K562 (cell line): ENCODE measurements around the gene SLC4A2. TPM values are rescaled to one million over a fixed set of nuclear protein-coding genes. Genes with fewer than 3 reads are reported as not detected.

Experiments
- ATAC-seq: fragments of 200-7000 bp; cut with Tn5 transposase; 3 replicates; pipeline ENCODE4 v1.9.1; 2020; ENCODE audit warnings: moderate library complexity
- BruUV-seq: library from RNA; stranded (reverse); fragments of 400-500 nt; replicated peaks from 2 replicates; lab custom pipeline; 2021; lab: Mats Ljungman, UMichigan
- CTCF ChIA-PET: fragments of 300-600 bp; formaldehyde crosslinking; extraction: SDS; loops from one replicate; lab custom pipeline; 2021; ENCODE audit warnings: low intra/inter-chr PET ratio; lab: Yijun Ruan, JAX
- POLR2A ChIA-PET: fragments of 300-600, 350-650 bp; sonication (Branson Sonifier 250); formaldehyde crosslinking; extraction: SDS; loops from one replicate; lab custom pipeline; 2021; ENCODE audit warnings: antibody characterized with exemption, inconsistent platforms; lab: Yijun Ruan, JAX
- DNase-seq, 4 experiments: peaks; one replicate each; pipeline versions ENCODE4 v3.0.0 to v3.0.0-alpha.2; 2011 to 2018; ENCODE audit warnings: low spot score in 3 of 4, mixed read lengths in 3 of 4; ENCODE audit errors: extremely low read depth in 1 of 4
- FAIRE-seq: peaks from 2 replicates; lab custom pipeline; 2011; peaks lifted over from hg19 to GRCh38; lab: Jason Lieb, UNC
- H2AFZ ChIP-seq: 2 replicates; pipeline ENCODE4 v1.6.0; 2011; ENCODE audit warnings: low read depth, low read length, control low read depth, inconsistent platforms
- H3K27ac ChIP-seq: fragments of 200-600 bp; 3 replicates; pipeline ENCODE4 v1.8.0; 2011; ENCODE audit warnings: low read depth, mild to moderate bottlenecking, control low read depth, inconsistent platforms, low read length, moderate library complexity, mixed read lengths; ENCODE audit errors: extremely low read depth
- H3K27me3 ChIP-seq, 2 experiments: fragments of 300-600 bp in 1 of 2; 2 replicates in 1 of 2; 3 replicates in 1 of 2; pipeline versions ENCODE4 v1.6.0 to v1.8.0; 2011; ENCODE audit warnings: inconsistent platforms in 2 of 2, low read length in 2 of 2, mild to moderate bottlenecking in 1 of 2, mixed read lengths in 1 of 2, moderate library complexity in 1 of 2; ENCODE audit not compliant: control insufficient read depth in 2 of 2, insufficient read depth in 2 of 2
- H3K36me3 ChIP-seq: fragments of 300-600 bp; 3 replicates; pipeline ENCODE4 v1.8.0; 2011; ENCODE audit warnings: mild to moderate bottlenecking, low read length, inconsistent platforms; ENCODE audit not compliant: control insufficient read depth, insufficient read depth
- H3K4me1 ChIP-seq, 2 experiments: fragments of 200-600 bp in 1 of 2; replicated peaks in 1 of 2; 2 replicates in 1 of 2; 3 replicates in 1 of 2; pipeline versions ENCODE4 v1.5.1 to v1.8.0; 2011; ENCODE audit warnings: inconsistent platforms in 2 of 2, low read length in 2 of 2, mild to moderate bottlenecking in 1 of 2, mixed read lengths in 1 of 2, moderate library complexity in 1 of 2; ENCODE audit not compliant: control insufficient read depth in 2 of 2, insufficient read depth in 2 of 2
- H3K4me2 ChIP-seq: 2 replicates; pipeline ENCODE4 v1.6.1; 2011; ENCODE audit warnings: low read length, control low read depth, inconsistent platforms, mixed read lengths; ENCODE audit not compliant: insufficient read depth
- H3K4me3 ChIP-seq: fragments of 200-600 bp; sonication (generic), shearing (Covaris generic); 2 replicates; pipeline ENCODE4 v1.5.1; 2016; ENCODE audit warnings: control low read depth, inconsistent platforms
- H3K79me2 ChIP-seq: fragments of 200-600 bp; 3 replicates; pipeline ENCODE4 v1.8.0; 2011; ENCODE audit warnings: low read length, inconsistent platforms; ENCODE audit not compliant: control insufficient read depth, insufficient read depth
- H3K9ac ChIP-seq, 2 experiments: 2 replicates each; pipeline versions ENCODE4 v1.6.0 to v1.6.1; 2011; ENCODE audit warnings: low read depth in 2 of 2, low read length in 2 of 2, control low read depth in 1 of 2, inconsistent platforms in 1 of 2, mild to moderate bottlenecking in 1 of 2, mixed read lengths in 1 of 2; ENCODE audit not compliant: insufficient read depth in 1 of 2
- H3K9me1 ChIP-seq: one replicate; pipeline ENCODE4 v1.6.0; 2011; ENCODE audit warnings: inconsistent platforms, mild to moderate bottlenecking, low read length, moderate library complexity; ENCODE audit not compliant: control insufficient read depth, insufficient read depth
- H3K9me3 ChIP-seq: replicated peaks from 2 replicates; pipeline ENCODE4 v1.5.1; 2011; ENCODE audit warnings: low read depth, low read length, inconsistent platforms; ENCODE audit not compliant: control insufficient read depth, insufficient read depth
- H4K20me1 ChIP-seq: replicated peaks from 2 replicates; pipeline ENCODE4 v1.6.1; 2011; ENCODE audit warnings: low read length, inconsistent platforms, mixed read lengths; ENCODE audit not compliant: control insufficient read depth, insufficient read depth
- E2F3 ChIP-seq: fragments of 250-450 bp; sonication (Bioruptor Pico); IDR thresholded peaks from 2 replicates; pipeline ENCODE4 v1.4.0; 2020; ENCODE audit warnings: mild to moderate bottlenecking
- MBD2 ChIP-seq: sonication (generic); IDR thresholded peaks from 2 replicates; pipeline ENCODE4 v1.6.1; 2016; ENCODE audit warnings: low read depth, borderline replicate concordance
- NUFIP1 ChIP-seq: fragments of 450-650 bp; IDR thresholded peaks from 2 replicates; pipeline ENCODE4 v1.6.1; 2018; ENCODE audit not compliant: partially characterized antibody
- PRMT5 ChIP-seq: sonication (generic); formaldehyde crosslinking; IDR thresholded peaks from 2 replicates; pipeline ENCODE4 v1.5.0; 2020; ENCODE audit warnings: missing genetic modification reagents
- PTBP1 ChIP-seq: fragments of 200-400 bp; formaldehyde crosslinking; IDR thresholded peaks from 2 replicates; pipeline ENCODE4 v1.6.1; 2017; ENCODE audit warnings: low read depth, low read length
- RNF2 ChIP-seq: sonication (generic); IDR thresholded peaks from 2 replicates; pipeline ENCODE4 v1.6.1; 2016
- WGBS: fragments of 100-300 bp; shearing (Covaris generic); methylation state at CpG from one replicate; pipeline ENCODE4 v1.1.6; 2016; ENCODE audit warnings: low coverage, mixed read lengths; ENCODE audit not compliant: insufficient coverage; ENCODE audit errors: missing lambda C conversion rate; 5-methylcytosine and 5-hydroxymethylcytosine counted together
- in situ Hi-C: fragments of 300-500 bp; cut with MboI; formaldehyde crosslinking; loops from 4 replicates; pipeline ENCODE4 v1.15.0; 2018; ENCODE audit warnings: inconsistent platforms, mixed read lengths
- intact Hi-C: fragments of 100-400 bp; cut with micrococcal nuclease; formaldehyde crosslinking; loops from 2 replicates; pipeline ENCODE4 v1.14.2; 2022
- polyA plus RNA-seq, 8 experiments: library from polyadenylated mRNA; depleted of rRNA in 4 of 8; stranded (reverse) in 5 of 8; unstranded in 3 of 8; fragments of >200 nt; fragmentation: Nextera tagmentation in 2 of 8; fragmentation: Illumina TruSeq in 1 of 8; extraction: Ambion mirVana in 2 of 8; extraction: Trizol in 1 of 8; gene quantifications; 2 replicates each; pipeline versions ENCODE4 v1.2.1 to v1.2.3, GENCODE V29; 2011 to 2014; ENCODE audit warnings: inconsistent platforms in 1 of 8, missing spikeins in 1 of 8
- total RNA-seq, 7 experiments: library from RNA; depleted of rRNA in 6 of 7; stranded (reverse); fragments of >200 nt in 6 of 7; fragmentation: Illumina TruSeq in 2 of 7; extraction: Trizol in 2 of 7; gene quantifications; 2 replicates each; pipeline versions ENCODE4 v1.2.1 to v1.2.3, GENCODE V29; 2011 to 2021; ENCODE audit warnings: low replicate concordance in 1 of 7
- TF ChIP-seq, protein P1 (sequence below): fragments of 450-650 bp; formaldehyde crosslinking; IDR thresholded peaks from 2 replicates; pipeline ENCODE4 v1.4.0; 2022; ENCODE audit warnings: missing genetic modification characterization
- TF ChIP-seq, protein P2 (sequence below), 3 experiments: fragments of 200-800 bp in 1 of 3; sonication (Bioruptor generic) in 1 of 3; sonication (generic) in 1 of 3; formaldehyde crosslinking in 1 of 3; IDR thresholded peaks; 2 replicates each; pipeline versions ENCODE4 v1.6.1 to v1.8.0; 2016 to 2022; ENCODE audit warnings: mild to moderate bottlenecking in 2 of 3, missing compliant biosample characterization in 2 of 3, missing genetic modification characterization in 2 of 3, missing genetic modification reagents in 1 of 3

Gene SLC4A2
- total and polyA plus RNA-seq, 9 of the 15 experiments (the other 6 are each of a cell fraction or from before 2014, with no cell fraction given), result 11.4 to 375 (median 130) TPM

DNA sequence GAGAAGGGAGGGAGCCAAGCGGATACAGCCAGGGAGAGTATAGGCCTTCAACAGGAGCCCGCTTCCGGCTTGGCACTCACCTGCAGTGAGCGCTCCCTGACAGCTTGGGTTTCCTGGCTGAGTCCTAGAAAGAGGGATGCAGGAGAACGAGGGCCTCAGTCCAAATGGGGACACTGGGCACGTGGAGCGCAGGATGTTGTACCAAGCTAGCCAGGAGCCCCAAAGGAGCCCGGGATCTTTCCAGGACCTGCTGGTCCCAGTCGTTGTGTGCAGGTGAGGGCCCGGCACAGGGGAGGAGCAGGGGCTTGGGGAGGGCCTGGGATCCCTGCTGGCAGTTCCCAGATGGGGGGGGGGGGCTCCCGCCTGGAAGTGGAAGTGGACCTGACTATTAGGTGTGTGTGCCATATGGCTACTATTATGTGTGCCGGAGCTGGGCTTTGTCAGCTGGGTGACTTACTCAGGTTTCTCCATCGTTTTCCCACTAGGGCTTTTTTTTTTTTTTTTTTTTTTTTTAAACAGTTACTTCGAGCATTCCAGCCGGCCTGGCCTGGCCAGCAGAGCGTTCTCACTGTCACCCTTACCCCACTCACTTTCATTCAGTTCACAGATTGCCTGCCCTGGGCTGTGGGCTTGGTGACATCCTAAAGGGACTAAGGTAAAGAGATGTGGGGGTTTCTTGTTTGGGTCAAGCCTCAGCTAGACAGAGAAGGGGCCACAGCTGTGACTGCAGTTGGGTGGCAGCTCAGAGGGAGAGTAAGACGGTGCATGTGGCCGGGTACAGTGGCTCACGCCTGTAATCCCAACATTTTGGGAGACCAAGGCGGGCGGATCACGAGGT, 30.7 kb downstream of the SLC4A2 start:
- Histone ChIP-seq H3K9ac (peak overlapping the region in 1 of 2 experiments; percentile 98; a peak in 1 of 4 replicates), H3K9me1 (peaks cover 9% of the 10 kb centered on the region), H4K20me1 (peaks cover 54% of the 10 kb centered on the region), H3K27ac (no peak overlapping the region), H3K4me3 (no peak overlapping the region), H3K4me1 (peaks cover 30 to 58% of the 10 kb centered on the region in 2 experiments), H3K4me2 (no peak overlapping the region), H3K27me3 (no peaks in the 10 kb centered on the region), H3K9me3 (no peaks in the 10 kb centered on the region), H2AFZ (no peak overlapping the region), H3K36me3 (peaks cover 70% of the 10 kb centered on the region; the same call in 2 of the 3 replicates), H3K79me2 (peaks cover 88% of the 10 kb centered on the region)
- DNase-seq (no peak), ATAC-seq (no peak), FAIRE-seq (no peak)
- intact Hi-C loops (loop anchor here (2.0 to 10.0 kb wide), 3 partner anchors 19 to 775 kb away; no protein-coding TSS in a partner anchor), in situ Hi-C loops (no loop called here)
- TF ChIP-seq E2F3 (CRISPR knock-in tag) (no peak), PRMT5 (CRISPR knock-in tag) (no peak), MBD2 (no peak), RNF2 (no peak), NUFIP1 (no peak), PTBP1 (no peak)
- TF ChIP-seq, protein P1, sequence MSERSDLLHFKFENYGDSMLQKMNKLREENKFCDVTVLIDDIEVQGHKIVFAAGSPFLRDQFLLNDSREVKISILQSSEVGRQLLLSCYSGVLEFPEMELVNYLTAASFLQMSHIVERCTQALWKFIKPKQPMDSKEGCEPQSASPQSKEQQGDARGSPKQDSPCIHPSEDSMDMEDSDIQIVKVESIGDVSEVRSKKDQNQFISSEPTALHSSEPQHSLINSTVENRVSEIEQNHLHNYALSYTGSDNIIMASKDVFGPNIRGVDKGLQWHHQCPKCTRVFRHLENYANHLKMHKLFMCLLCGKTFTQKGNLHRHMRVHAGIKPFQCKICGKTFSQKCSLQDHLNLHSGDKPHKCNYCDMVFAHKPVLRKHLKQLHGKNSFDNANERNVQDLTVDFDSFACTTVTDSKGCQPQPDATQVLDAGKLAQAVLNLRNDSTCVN (CRISPR knock-in tag), result no peak
- TF ChIP-seq, protein P2, sequence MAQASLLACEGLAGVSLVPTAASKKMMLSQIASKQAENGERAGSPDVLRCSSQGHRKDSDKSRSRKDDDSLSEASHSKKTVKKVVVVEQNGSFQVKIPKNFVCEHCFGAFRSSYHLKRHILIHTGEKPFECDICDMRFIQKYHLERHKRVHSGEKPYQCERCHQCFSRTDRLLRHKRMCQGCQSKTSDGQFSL (CRISPR knock-in tag; IDR thresholded peaks at IDR 0.05), result no peak
- TF ChIP-seq, protein P2 (tag; IDR thresholded peaks at IDR 0.05), result no peak
- POLR2A ChIA-PET, result interaction anchor here (0.6 to 1.7 kb wide), 7 partner anchors 12 to 59 kb away, joined by 3 to 7 read pairs (median 3); no protein-coding TSS in a partner anchor
- WGBS, result 92% methylated on average over 21 of the region's 22 CpGs
- no TSS peak for BruUV-seq
- CTCF ChIA-PET, result no interaction called here
